Endometrium (tissue), 2 donors: ENCODE data around the gene SPEN.
"Not testable (repeated sequence)": the region's sequence is repeated elsewhere in the genome, so short reads cannot be mapped to it uniquely, and the experiment has no call there.

Source experiments
- FAIRE-seq: peaks from 2 replicates; lab custom pipeline; 2012; peaks lifted over from hg19 to GRCh38; lab: Jason Lieb, UNC
- donor health status: control.
- donor health status: control.

Gene SPEN

GRCh38 chr1:15899266-15899665 lies 51.8 kb downstream of the SPEN start:
- FAIRE-seq, result no peak

GRCh38 chr1:15900662-15901279 lies 53.3 kb downstream of the SPEN start:
- FAIRE-seq, result no peak

- FAIRE-seq, result no peak
Measured at GRCh38 chr1:15902882-15903281, 55.4 kb downstream of the SPEN start.

GRCh38 chr1:15908597-15908996 lies 61.1 kb downstream of the SPEN start:
- FAIRE-seq, result no peak

GRCh38 chr1:15911141-15911540 lies 63.6 kb downstream of the SPEN start:
- FAIRE-seq, result no peak

- no peak for FAIRE-seq
Measured at GRCh38 chr1:15911927-15912326, 64.4 kb downstream of the SPEN start.

GRCh38 chr1:15913607-15914006 lies 66.1 kb downstream of the SPEN start:
- not testable (repeated sequence) for FAIRE-seq

GRCh38 chr1:15915991-15916390 lies 68.5 kb downstream of the SPEN start:
- no peak for FAIRE-seq

GRCh38 chr1:15916417-15916816 lies 68.9 kb downstream of the SPEN start:
- no peak for FAIRE-seq

- no peak for FAIRE-seq
Measured at GRCh38 chr1:15916916-15917315, 69.4 kb downstream of the SPEN start.

- peak; percentile 8 for FAIRE-seq
Measured at GRCh38 chr1:15918962-15919715, 71.6 kb downstream of the SPEN start.

- FAIRE-seq, result no peak
Measured at GRCh38 chr1:15923241-15923640, 75.7 kb downstream of the SPEN start.

GRCh38 chr1:15926448-15926847 lies 78.9 kb downstream of the SPEN start:
- not testable (repeated sequence) for FAIRE-seq

- FAIRE-seq, result no peak
Measured at GRCh38 chr1:15928971-15929965, 81.8 kb downstream of the SPEN start.

GRCh38 chr1:15931401-15931800 lies 83.9 kb downstream of the SPEN start:
- no peak for FAIRE-seq

- FAIRE-seq, result no peak
Measured at GRCh38 chr1:15931884-15932283, 84.4 kb downstream of the SPEN start.

- FAIRE-seq, result no peak
Measured at GRCh38 chr1:15932612-15933011, 85.1 kb downstream of the SPEN start.

- no peak for FAIRE-seq
Measured at GRCh38 chr1:15933684-15934083, 86.2 kb downstream of the SPEN start.

- FAIRE-seq, result no peak
Measured at GRCh38 chr1:15934211-15935055, 86.9 kb downstream of the SPEN start.

- FAIRE-seq, result no peak
Measured at GRCh38 chr1:15935056-15935950, 87.8 kb downstream of the SPEN start.

GRCh38 chr1:15936025-15936424 lies 88.5 kb downstream of the SPEN start:
- no peak for FAIRE-seq
